Superior temporal gyrus (tissue), 1 donor: ENCODE results near the gene ITPKA.

Experiments used
- DNase-seq: peaks from one replicate; pipeline ENCODE4 v3.0.0-alpha.2; 2016; ENCODE audit errors: extremely low spot score

Gene ITPKA

GRCh38 chr15:41490355-41490754 is 3.3 kb upstream of the ITPKA start:
- DNase-seq, result no peak

GRCh38 chr15:41491889-41492288 is 1.8 kb upstream of the ITPKA start:
- no peak for DNase-seq

- DNase-seq, result no peak
Measured at GRCh38 chr15:41492597-41493204, 973 bp upstream of the ITPKA start.

GRCh38 chr15:41493902-41494189 is 172 bp downstream of the ITPKA start:
- no peak for DNase-seq

- DNase-seq, result no peak
Measured at GRCh38 chr15:41494190-41494921, 682 bp downstream of the ITPKA start.

- DNase-seq, result no peak
Measured at GRCh38 chr15:41494922-41495735, 1.5 kb downstream of the ITPKA start.

- DNase-seq, result no peak
Measured at GRCh38 chr15:41495736-41496599, 2.3 kb downstream of the ITPKA start.

GRCh38 chr15:41498657-41499056 is 5.0 kb downstream of the ITPKA start:
- DNase-seq, result no peak

GRCh38 chr15:41499109-41499851 is 5.6 kb downstream of the ITPKA start:
- DNase-seq, result peak; percentile 58

- no peak for DNase-seq
Measured at GRCh38 chr15:41501191-41501917, 7.7 kb downstream of the ITPKA start.

GRCh38 chr15:41501931-41502794 is 8.5 kb downstream of the ITPKA start:
- DNase-seq, result no peak

- DNase-seq, result no peak
Measured at GRCh38 chr15:41502795-41503668, 9.4 kb downstream of the ITPKA start.

GRCh38 chr15:41503669-41504010 is 10.0 kb downstream of the ITPKA start:
- no peak for DNase-seq

GRCh38 chr15:41504751-41505492 is 11.2 kb downstream of the ITPKA start:
- no peak for DNase-seq

GRCh38 chr15:41505776-41506175 is 12.1 kb downstream of the ITPKA start:
- DNase-seq, result no peak

- no peak for DNase-seq
Measured at GRCh38 chr15:41506796-41507341, 13.2 kb downstream of the ITPKA start.

GRCh38 chr15:41507820-41508290 is 14.2 kb downstream of the ITPKA start:
- DNase-seq, result no peak

- DNase-seq, result no peak
Measured at GRCh38 chr15:41510728-41511127, 17.1 kb downstream of the ITPKA start.
